Stimulated activated CD8-positive, alpha-beta memory T cell treated with anti-CD3 and anti-CD28 coated beads, Interleukin-7, amount 100 ng/mL, for 48 hours (primary cell): ENCODE results near the gene ART1.

Experiments
- DNase-seq, 2 donors: peaks; one replicate each; pipeline ENCODE4 v3.0.0-alpha.2; 2020; ENCODE audit warnings: low read depth in 1 of 2; ENCODE audit errors: extremely low read depth in 1 of 2

ART1 gene

GRCh38 chr11:3664032-3664630, 19.2 kb downstream of the ART1 start:
- DNase-seq: no peak

- DNase-seq: no peak
These were observed 20.6 kb downstream of the ART1 start for GRCh38 chr11:3665336-3666022.

GRCh38 chr11:3666023-3666530, 21.1 kb downstream of the ART1 start:
- DNase-seq: no peak

- DNase-seq: no peak
These were observed 22.5 kb downstream of the ART1 start for GRCh38 chr11:3667149-3668035.

- no peak for DNase-seq
These were observed 24.2 kb downstream of the ART1 start for GRCh38 chr11:3669128-3669527.

- no peak for DNase-seq
These were observed 24.8 kb downstream of the ART1 start for GRCh38 chr11:3669742-3670183.

- no peak for DNase-seq
These were observed 26.7 kb downstream of the ART1 start, which contains the start of gene CHRNA10 for GRCh38 chr11:3671334-3672254. Gene CHRNA10 (minus strand): TSS chr11:3671384. CDS start chr11:3671312, 72 bp downstream.

GRCh38 chr11:3674189-3674588, 29.3 kb downstream of the ART1 start:
- DNase-seq: no peak

- DNase-seq: no peak
These were observed 31.0 kb downstream of the ART1 start for GRCh38 chr11:3675971-3676370.

- DNase-seq: no peak
These were observed 34.1 kb downstream of the ART1 start for GRCh38 chr11:3679077-3679476.

- no peak for DNase-seq
These were observed 38.1 kb downstream of the ART1 start for GRCh38 chr11:3683039-3683438.

- no peak for DNase-seq
These were observed 39.3 kb downstream of the ART1 start for GRCh38 chr11:3684129-3684818.

- DNase-seq: no peak
These were observed 39.9 kb downstream of the ART1 start for GRCh38 chr11:3684819-3685172.

- DNase-seq: no peak
These were observed 41.0 kb downstream of the ART1 start for GRCh38 chr11:3685923-3686322.

GRCh38 chr11:3686751-3687150, 41.8 kb downstream of the ART1 start:
- DNase-seq: no peak

GRCh38 chr11:3700410-3700809, 55.5 kb downstream of the ART1 start:
- no peak for DNase-seq

GRCh38 chr11:3700910-3701309, 56.0 kb downstream of the ART1 start:
- DNase-seq: no peak

- DNase-seq: no peak
These were observed 58.5 kb downstream of the ART1 start for GRCh38 chr11:3703383-3703782.

- DNase-seq: no peak
These were observed 62.2 kb downstream of the ART1 start for GRCh38 chr11:3707176-3707575.

- no peak for DNase-seq
These were observed 65.0 kb downstream of the ART1 start for GRCh38 chr11:3709977-3710376.
